Endodermal cell (in vitro differentiated cells): Measurements from ENCODE around the gene RPS2. TPM values are rescaled to one million over a fixed set of nuclear protein-coding genes. Genes with fewer than 3 reads are reported as not detected.
A peak's percentile ranks its signal among the peaks of the same experiment; 100 is the strongest.

Source experiments
- DNase-seq: peaks from one replicate; pipeline ENCODE4 v3.0.0-alpha.2; 2017
- H3K27ac ChIP-seq: 2 replicates; pipeline ENCODE4 v1.5.1; 2013; ENCODE audit warnings: mild to moderate bottlenecking, low read depth, low read length, moderate library complexity
- H3K27me3 ChIP-seq: 2 replicates; pipeline ENCODE4 v1.6.1; 2013; ENCODE audit warnings: mild to moderate bottlenecking, low read length, moderate library complexity; ENCODE audit not compliant: insufficient read depth, control insufficient read depth, poor library complexity, severe bottlenecking
- H3K36me3 ChIP-seq: 2 replicates; pipeline ENCODE4 v1.7.0; 2013; ENCODE audit warnings: mild to moderate bottlenecking, low read length, moderate library complexity; ENCODE audit not compliant: control insufficient read depth, insufficient read depth
- H3K4me1 ChIP-seq: one replicate; pipeline ENCODE4 v1.7.0; 2013; ENCODE audit warnings: low read length; ENCODE audit not compliant: control insufficient read depth, insufficient read depth
- H3K4me3 ChIP-seq: 2 replicates; pipeline ENCODE4 v1.5.1; 2013; ENCODE audit warnings: mild to moderate bottlenecking, low read length, moderate library complexity
- H3K9ac ChIP-seq: 2 replicates; pipeline ENCODE4 v1.6.1; 2013; ENCODE audit warnings: mild to moderate bottlenecking, low read length, moderate library complexity; ENCODE audit not compliant: poor library complexity, severe bottlenecking; ENCODE audit errors: extremely low read depth
- H3K9me3 ChIP-seq: 2 replicates; pipeline ENCODE4 v1.6.1; 2013; ENCODE audit warnings: mild to moderate bottlenecking, low read length, moderate library complexity; ENCODE audit not compliant: control insufficient read depth
- H3K27ac Mint-ChIP-seq: 2 replicates; pipeline ENCODE4 v1.8.0; 2020; ENCODE audit warnings: mixed read lengths
- H3K27me3 Mint-ChIP-seq: 2 replicates; pipeline ENCODE4 v1.8.0; 2021; ENCODE audit warnings: mild to moderate bottlenecking, mixed read lengths; ENCODE audit not compliant: insufficient read depth
- H3K36me3 Mint-ChIP-seq: 2 replicates; pipeline ENCODE4 v1.8.0; 2020; ENCODE audit warnings: low read depth, mixed read lengths
- H3K4me1 Mint-ChIP-seq: 2 replicates; pipeline ENCODE4 v1.8.0; 2020; ENCODE audit warnings: mixed read lengths
- H3K4me3 Mint-ChIP-seq: 2 replicates; pipeline ENCODE4 v1.8.0; 2020; ENCODE audit warnings: mild to moderate bottlenecking, moderate library complexity, mixed read lengths
- H3K9me3 Mint-ChIP-seq: 2 replicates; pipeline ENCODE4 v1.8.0; 2020; ENCODE audit warnings: mild to moderate bottlenecking, mixed read lengths
- CTCF ChIP-seq: fragments of 200-600 bp; sonication (generic); conservative IDR thresholded peaks from 2 replicates; pipeline ENCODE4 v1.5.0; 2021; ENCODE audit warnings: antibody characterized with exemption, mild to moderate bottlenecking
- WGBS, 2 experiments: methylation state at CpG; one replicate each; pipeline versions ENCODE4 v1.1.5 to v1.1.7; 2013; ENCODE audit warnings: missing lambda C conversion rate in 2 of 2, mixed read lengths in 1 of 2; ENCODE audit not compliant: insufficient coverage in 1 of 2, insufficient read length in 1 of 2; 5-methylcytosine and 5-hydroxymethylcytosine counted together
- total RNA-seq, 2 donors: library from RNA; stranded (reverse); fragmentation: NEBNext Ultra II Directional in 1 of 2; extraction: Animal tissue kit (Norgen Biotek cat#: 25700) in 1 of 2; gene quantifications; 2 replicates in 1 of 2; 3 replicates in 1 of 2; pipeline ENCODE4 v1.2.1, GENCODE V29; 2021

RPS2 gene
- total RNA-seq, 2 donors from 2014 or later = 3,064 to 3,492 TPM

- H3K4me3 ChIP-seq = peak overlapping the region; percentile 80
- H3K27ac Mint-ChIP-seq = no peak overlapping the region
- TF ChIP-seq CTCF = no peak
- peak overlapping the region; percentile 53 for H3K4me3 Mint-ChIP-seq
- peaks cover 14% of the 10 kb centered on the region for H3K36me3 Mint-ChIP-seq
- H3K4me1 Mint-ChIP-seq = peaks cover 1% of the 10 kb centered on the region
- peaks cover 11% of the 10 kb centered on the region for H3K36me3 ChIP-seq
- H3K9me3 Mint-ChIP-seq = no peaks in the 10 kb centered on the region
- peak; percentile 69 for DNase-seq
- H3K4me1 ChIP-seq = peaks cover 3% of the 10 kb centered on the region
- H3K9ac ChIP-seq = no peak overlapping the region
- no peaks in the 10 kb centered on the region for H3K9me3 ChIP-seq
- WGBS, 2 experiments = 16 to 27% methylated on average over 14 to 18 of the region's 18 CpGs
- H3K27me3 Mint-ChIP-seq = peaks cover 41% of the 10 kb centered on the region
- no peak overlapping the region for H3K27ac ChIP-seq
- H3K27me3 ChIP-seq = peaks cover 37% of the 10 kb centered on the region
Measured at GRCh38 chr16:1991135-1991551, 26.5 kb upstream of the RPS2 start.

GRCh38 chr16:1990351-1991134 is 25.9 kb upstream of the RPS2 start:
- H3K9ac ChIP-seq = peak overlapping the region; percentile 30
- H3K27me3 ChIP-seq = peaks cover 37% of the 10 kb centered on the region
- peaks cover 3% of the 10 kb centered on the region for H3K4me1 ChIP-seq
- H3K27ac ChIP-seq = no peak overlapping the region
- Mint-ChIP-seq H3K4me3 (peak overlapping the region; percentile 53), H3K27ac (no peak overlapping the region), H3K9me3 (no peaks in the 10 kb centered on the region), H3K4me1 (peaks cover 1% of the 10 kb centered on the region), H3K27me3 (peaks cover 41% of the 10 kb centered on the region), H3K36me3 (peaks cover 13% of the 10 kb centered on the region)
- TF ChIP-seq CTCF = no peak
- peaks cover 17% of the 10 kb centered on the region for H3K36me3 ChIP-seq
- DNase-seq = peak; percentile 90
- H3K9me3 ChIP-seq = no peaks in the 10 kb centered on the region
- H3K4me3 ChIP-seq = peak overlapping the region; percentile 80
- WGBS, 2 experiments = 4 to 7% methylated on average over 13 to 46 of the region's 50 CpGs

GRCh38 chr16:1990101-1990350 is 25.4 kb upstream of the RPS2 start:
- Histone ChIP-seq H3K27ac (no peak overlapping the region), H3K27me3 (peaks cover 37% of the 10 kb centered on the region), H3K4me1 (peaks cover 3% of the 10 kb centered on the region), H3K9ac (no peak overlapping the region), H3K9me3 (no peaks in the 10 kb centered on the region), H3K36me3 (peaks cover 22% of the 10 kb centered on the region), H3K4me3 (peak overlapping the region; percentile 80)
- TF ChIP-seq CTCF = no peak
- H3K36me3 Mint-ChIP-seq = peaks cover 10% of the 10 kb centered on the region
- H3K4me1 Mint-ChIP-seq = peaks cover 1% of the 10 kb centered on the region
- H3K9me3 Mint-ChIP-seq = no peaks in the 10 kb centered on the region
- 0% methylated on average over 18 of the region's 25 CpGs; no CpG with 5 or more reads in 1 of the 2 experiments for WGBS, 2 experiments
- H3K27me3 Mint-ChIP-seq = peaks cover 41% of the 10 kb centered on the region
- peak overlapping the region; percentile 53 for H3K4me3 Mint-ChIP-seq
- DNase-seq = no peak
- H3K27ac Mint-ChIP-seq = no peak overlapping the region
